Activated CD8-positive, alpha-beta memory T cell treated with anti-CD3 and anti-CD28 coated beads for 36 hours (primary cell): ENCODE data around the gene CORO7. TPM values are rescaled to one million over a fixed set of nuclear protein-coding genes. Genes with fewer than 3 reads are reported as not detected.
"Not testable (repeated sequence)": the region's sequence is repeated elsewhere in the genome, so short reads cannot be mapped to it uniquely, and the experiment has no call there.

ENCODE experiments used
- CTCF ChIA-PET: fragments of 350-600 bp; sonication (Branson Sonifier 250); formaldehyde crosslinking; loops from one replicate; lab custom pipeline; 2021; ENCODE audit warnings: antibody characterized with exemption; lab: Charles Lee
- POLR2A ChIA-PET: fragments of 350-600 bp; sonication (Branson Sonifier 250); formaldehyde crosslinking; loops from one replicate; lab custom pipeline; 2021; ENCODE audit warnings: antibody characterized with exemption; lab: Charles Lee
- total RNA-seq, 2 experiments: library from RNA; stranded (reverse); gene quantifications; one replicate each; pipeline ENCODE4 v1.2.3, GENCODE V29; 2021

Gene CORO7
- total RNA-seq, 2 experiments from 2014 or later: 80.2 to 86.3 TPM

DNA sequence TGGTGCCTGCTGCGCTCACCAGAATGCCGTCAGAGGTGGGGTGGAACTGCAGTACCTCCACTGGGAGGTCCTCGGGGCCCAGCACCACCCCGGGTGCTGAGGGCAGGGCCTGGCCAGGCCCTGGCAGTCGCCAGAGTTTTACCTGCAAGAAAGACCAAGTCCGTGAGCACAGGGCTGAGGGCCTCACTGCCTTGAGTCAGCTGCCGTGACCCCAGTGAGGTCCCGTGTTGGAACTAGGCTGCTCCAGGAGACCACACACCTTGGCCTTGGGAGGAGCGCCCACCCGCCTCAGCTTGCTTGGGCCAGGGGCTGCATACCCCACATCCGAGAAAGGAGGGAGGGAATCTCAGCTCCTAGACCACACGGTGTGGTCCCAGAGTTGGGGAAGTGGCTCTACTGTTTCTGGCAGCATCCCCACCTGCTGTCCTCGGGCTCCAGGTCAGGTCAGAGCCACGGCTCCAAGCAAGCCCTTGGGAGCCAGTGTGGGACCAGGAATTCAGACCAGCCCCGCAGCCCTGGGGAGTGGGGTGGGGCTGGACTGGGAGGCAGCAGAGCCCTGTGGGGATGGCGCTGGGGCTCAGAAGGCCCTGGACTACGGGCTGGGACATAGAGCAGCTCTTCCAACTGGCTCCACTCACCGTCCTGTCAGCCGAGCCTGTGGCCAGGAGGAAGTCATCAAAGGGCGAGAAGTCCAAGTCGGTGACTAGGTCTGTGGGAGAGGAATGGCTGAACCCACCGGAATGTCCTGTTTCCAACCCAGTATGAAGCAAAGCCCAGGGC, 8.7 kb downstream of the CORO7 start:
- ChIA-PET CTCF (interaction anchor here (0.5 kb wide), 1 partner anchor 10 kb away, joined by 3 read pairs; no protein-coding TSS in a partner anchor), POLR2A (no interaction called here)

DNA sequence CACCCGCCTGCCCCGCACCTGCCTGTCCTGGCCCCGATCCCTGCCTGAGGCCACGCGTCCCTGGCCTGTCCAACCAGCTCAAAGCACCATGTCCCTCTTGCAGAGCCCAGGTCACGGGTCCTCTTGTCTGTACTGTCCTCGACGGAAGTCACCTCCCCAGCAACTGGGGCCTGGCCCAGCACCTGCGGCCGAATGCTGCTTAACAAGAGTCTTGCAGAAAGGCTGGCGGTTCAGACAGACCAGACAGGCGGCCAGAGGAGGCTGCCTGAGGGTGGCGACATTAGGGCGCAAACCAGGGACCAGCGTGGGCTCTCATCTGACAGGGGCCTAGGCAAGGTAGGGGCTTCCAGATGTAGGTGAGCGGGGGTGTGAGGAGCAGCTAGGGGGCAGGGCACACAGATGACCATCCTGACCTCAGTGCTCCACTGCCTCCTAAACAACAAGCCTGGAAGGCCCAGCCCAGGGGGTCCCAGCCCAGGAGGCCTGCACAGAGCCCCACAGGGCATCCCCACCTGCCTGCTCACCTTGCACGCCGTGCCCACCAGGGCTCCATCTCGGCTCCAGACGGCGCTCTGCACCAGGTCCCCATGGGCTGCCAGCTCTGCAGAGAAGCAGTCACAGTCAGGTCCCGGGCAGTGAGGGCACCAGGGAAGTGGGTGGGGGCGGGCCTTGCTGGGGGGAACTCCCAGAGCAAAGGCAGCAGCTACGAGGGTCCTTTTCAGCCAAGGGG, 11.3 kb downstream of the CORO7 start:
- ChIA-PET CTCF (interaction anchor here (0.9 to 3.8 kb wide), 6 partner anchors 7 to 137 kb away, joined by 3 to 33 read pairs (median 3); no protein-coding TSS in a partner anchor), POLR2A (interaction anchor here (0.8 kb wide), 1 partner anchor 10 kb away, joined by 3 read pairs; no protein-coding TSS in a partner anchor)

DNA sequence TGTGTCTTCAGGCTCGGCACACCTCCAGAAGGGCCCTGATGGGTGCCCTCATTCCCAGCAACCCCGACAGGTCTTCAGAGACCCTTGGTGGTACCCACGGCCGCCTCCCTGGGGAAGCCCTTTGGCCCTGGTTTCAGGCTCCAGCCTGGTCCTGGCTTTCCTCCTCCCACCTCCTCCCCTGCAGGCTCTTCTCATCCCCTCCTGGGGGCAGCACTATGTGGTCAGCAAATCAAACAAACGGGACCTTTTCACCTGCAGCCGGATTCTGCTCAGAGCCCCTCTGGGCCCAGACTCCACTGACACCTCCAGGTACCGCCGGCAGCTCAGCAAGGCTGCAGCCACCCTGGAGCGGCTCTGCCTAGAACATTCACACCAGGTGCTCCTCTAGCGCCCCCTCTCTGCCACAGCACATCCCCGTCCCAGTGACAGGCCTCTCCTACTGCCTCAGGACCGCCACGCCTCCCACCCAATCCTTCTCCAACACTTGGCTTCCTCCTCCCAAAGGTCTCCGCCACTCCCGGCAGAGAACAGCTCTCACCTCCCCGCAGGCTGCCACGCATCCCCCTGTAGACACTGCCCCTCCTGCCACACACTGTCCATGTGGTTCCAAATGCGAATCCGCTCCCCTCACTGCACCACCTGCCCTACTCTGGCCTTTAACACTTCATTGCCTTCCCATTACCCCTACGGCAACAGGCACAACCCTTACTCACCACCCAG, 12.0 kb downstream of the CORO7 start:
- ChIA-PET CTCF (interaction anchor here (0.9 to 3.8 kb wide), 11 partner anchors 8 to 144 kb away, joined by 3 to 45 read pairs (median 3); partner anchors contain the start of gene CORO7), POLR2A (no interaction called here)

DNA sequence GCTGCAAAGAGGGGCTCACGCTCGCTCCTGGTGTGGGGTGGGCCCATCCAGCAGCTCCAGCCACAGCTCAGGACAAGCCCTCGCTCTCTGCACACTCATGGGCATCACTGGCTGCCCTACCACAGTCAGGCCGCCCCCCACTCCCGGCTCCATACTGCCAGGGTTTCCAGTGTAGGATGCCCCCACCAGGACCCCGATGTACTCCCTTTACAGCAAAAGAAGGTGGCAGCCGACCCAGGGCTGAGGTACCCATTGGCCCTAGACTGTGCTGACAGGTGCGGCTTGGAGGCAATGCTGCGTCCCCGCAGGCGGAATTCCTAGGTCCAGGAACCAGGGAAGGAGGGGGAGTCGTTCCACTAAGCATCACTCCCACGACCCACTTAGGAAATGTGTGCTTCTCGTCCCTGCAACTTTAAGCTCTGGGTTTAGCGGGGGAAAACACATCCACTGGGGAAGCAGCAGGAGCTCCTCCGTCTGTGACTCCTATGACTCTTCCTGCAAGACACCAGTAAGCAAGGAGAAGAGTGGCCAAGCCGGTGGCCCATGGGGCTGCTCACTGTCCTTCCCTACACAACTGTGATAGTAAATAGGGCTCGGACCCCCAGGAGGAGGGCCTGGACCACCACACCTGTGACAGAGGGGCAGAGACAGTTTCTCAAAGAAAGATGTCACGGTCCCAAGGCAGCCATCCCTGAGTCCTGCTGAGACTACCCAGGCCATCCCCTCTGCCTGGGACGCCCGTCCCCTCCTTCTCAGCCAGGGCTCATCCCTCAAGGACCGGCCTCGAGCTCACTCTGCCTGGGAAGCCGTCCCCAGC, 13.1 kb downstream of the CORO7 start:
- CTCF ChIA-PET: interaction anchor here (0.6 to 3.8 kb wide), 24 partner anchors 9 to 462 kb away, joined by 3 to 45 read pairs (median 4); partner anchors contain the start of genes CORO7 and PAM16

DNA sequence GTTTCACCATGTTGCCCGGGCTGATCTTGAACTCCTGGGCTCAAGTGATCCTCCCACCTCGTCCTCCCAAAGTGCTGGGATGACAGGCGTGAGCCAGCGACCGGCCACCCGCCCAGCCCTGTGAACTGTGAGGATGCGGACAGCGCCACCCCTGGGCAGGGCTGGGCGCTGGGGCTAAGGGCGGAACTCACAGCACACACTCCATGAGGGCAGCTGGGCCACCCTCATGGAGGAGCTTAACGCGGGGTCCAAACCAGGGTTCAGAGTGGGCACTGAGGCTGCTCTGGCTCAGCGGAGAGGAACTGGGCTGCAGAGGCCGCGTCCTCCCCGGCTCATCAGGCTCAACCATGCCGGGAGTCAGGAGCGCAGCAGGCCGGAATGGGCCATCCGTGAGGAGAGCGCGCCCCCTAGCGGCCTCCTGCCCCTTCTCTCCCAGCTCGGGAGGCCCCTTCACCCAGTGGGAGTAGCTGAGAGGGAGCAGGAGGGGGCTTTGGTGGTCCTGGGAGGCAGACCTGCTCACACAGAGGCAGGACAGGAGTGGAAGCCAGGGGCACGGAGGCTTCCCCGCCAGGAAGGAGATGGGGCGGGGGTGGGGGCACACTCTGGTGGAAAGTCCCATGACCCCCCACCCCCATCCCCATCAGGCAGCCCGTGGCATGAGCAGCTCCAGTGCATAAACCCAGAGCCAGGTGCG, 13.8 kb downstream of the CORO7 start:
- CTCF ChIA-PET: interaction anchor here (0.6 to 3.8 kb wide), 24 partner anchors 10 to 462 kb away, joined by 3 to 45 read pairs (median 4); partner anchors contain the start of genes CORO7, PAM16 and TFAP4

More for the DNA sequence above, 13.1 kb downstream of the CORO7 start:
- POLR2A ChIA-PET: interaction anchor here (0.6 kb wide), 2 partner anchors 102 to 596 kb away, joined by 3 to 4 read pairs; no protein-coding TSS in a partner anchor

DNA sequence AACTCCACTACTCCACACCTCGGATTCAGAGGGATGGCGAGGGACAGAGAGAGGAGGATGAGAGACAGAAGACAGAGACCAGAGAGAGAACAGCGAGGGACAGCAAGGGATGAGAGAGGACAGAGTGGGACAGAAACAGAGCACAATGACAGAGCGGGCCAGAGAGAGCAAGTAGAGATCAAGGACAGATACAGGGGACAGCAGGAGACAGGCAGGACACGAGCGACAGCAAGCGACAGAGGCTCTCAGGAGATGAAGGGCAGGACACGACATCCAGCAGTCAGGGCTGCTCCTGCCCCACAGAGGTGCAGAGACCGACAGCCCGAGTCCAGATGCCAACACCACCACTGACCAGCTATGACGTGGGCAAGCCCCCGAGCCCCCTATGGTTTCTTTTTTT, 14.9 kb downstream of the CORO7 start:
- CTCF ChIA-PET: interaction anchor here (1.2 to 3.8 kb wide), 10 partner anchors 10 to 128 kb away, joined by 3 to 45 read pairs (median 7); partner anchors contain the start of genes CORO7 and TFAP4
- POLR2A ChIA-PET: no interaction called here

More for the DNA sequence above, 13.8 kb downstream of the CORO7 start:
- POLR2A ChIA-PET: interaction anchor here (0.6 kb wide), 2 partner anchors 102 to 595 kb away, joined by 3 to 4 read pairs; no protein-coding TSS in a partner anchor

DNA sequence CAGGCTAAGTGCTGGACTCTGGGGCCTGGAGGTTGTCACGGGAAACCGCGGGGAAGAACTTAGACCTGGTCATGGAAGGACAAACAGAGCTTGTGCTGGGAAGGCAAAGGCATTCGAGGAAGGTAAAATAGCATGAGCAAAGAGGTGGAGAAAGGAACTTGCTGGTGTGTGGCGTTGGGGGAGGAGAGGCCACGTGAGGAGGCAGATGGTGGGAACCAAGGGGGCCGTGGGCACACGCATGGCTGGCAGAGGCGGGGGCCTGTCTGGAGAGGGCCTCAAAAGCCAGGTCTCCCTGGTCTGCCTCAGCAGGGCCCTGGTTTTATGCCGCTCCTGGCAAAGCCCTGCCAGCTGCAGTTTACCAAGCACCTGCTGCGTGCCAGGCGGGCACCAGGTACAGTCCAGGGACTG, 15.3 kb downstream of the CORO7 start:
- ChIA-PET CTCF (interaction anchor here (2.2 to 3.8 kb wide), 4 partner anchors 10 to 71 kb away, joined by 6 to 45 read pairs (median 18); partner anchors contain the start of gene CORO7), POLR2A (no interaction called here)

DNA sequence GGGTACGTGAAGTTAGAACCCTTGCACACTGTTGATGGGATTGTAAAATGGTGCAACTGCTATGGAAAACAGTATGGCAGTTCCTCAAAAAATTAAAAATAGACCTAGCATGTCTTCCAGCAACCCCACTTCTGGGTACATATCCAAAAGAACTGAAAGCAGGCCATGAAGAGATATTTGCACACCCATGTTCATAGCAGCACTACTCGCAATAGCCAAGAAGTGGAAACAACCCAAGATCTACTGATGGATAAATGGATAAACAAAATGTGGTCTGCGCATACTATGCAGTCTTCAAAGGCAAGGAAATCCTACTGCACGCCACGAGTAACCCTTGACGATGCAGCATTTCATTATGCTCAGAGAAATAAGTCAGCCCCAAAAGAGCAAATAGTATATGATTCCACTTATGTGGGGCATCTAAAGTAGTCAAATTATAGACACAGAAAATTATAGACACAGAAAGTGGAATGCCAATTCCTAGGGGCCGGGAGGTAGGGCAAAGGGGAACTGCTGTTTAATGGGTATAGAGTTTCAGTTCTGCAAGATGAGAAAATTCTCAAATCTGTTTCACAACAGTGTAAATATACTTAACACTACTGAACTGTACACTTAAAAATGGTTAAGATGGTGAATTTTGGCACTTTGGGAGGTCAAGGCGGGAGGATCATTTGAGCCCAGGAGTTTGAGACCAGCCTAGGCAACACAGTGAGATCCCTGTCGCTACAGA, 17.2 kb downstream of the CORO7 start:
- CTCF ChIA-PET: interaction anchor here (0.7 to 2.2 kb wide), 2 partner anchors 14 to 282 kb away, joined by 3 to 6 read pairs; no protein-coding TSS in a partner anchor
- POLR2A ChIA-PET: no interaction called here

DNA sequence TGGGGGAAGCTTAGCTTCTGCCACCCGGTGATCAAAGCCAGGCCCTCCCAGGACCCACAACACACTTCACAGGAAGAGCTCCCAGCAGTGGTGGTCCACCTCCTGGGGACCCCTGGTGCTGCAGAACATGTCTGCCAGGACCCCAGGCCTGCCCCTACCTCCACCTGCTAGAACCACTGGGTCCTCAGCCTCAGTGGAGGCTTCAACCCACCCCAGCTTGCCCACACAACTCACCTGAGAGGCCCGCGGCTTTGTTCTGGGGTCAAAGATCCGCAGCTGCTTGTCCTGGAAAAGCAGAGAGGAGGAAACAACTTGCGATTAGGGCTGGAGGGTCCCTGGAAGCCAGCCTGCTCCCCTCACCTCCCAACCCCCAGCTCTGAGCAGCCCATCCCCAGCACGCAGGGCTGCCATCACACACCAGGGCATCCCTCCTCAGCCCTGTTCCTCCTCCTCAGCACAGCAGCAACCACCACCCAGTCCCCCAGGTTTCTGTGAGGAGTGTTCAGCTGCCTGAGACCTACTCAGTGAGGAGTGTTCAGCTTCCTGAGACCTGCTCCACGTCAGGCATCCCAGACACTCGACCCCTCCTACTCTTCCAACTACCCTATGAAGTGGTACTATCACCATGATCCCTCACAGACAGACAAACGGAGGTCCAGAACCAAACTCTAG, 21.2 kb downstream of the CORO7 start:
- ChIA-PET CTCF (interaction anchor here (7.8 kb wide), 1 partner anchor 8 kb away, joined by 45 read pairs; no protein-coding TSS in a partner anchor), POLR2A (no interaction called here)

DNA sequence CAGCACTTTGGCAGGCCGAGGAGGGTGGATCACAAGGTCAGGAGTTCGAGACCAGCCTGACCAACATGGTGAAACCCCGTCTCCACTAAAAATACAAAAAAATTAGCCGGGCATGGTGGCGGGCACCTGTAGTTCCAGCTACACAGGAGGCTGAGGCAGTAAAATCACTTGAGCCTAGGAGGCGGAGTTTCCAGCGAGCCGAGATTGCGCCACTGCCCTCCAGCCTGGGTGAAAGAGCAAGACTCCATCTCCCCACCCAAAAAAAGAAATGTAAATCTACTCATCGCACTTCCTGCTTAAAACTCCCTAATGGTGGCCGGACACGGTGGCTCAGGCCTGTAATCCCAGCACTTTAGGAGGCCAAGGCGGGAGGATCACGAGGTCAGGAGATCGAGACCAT, 22.5 kb downstream of the CORO7 start:
- CTCF ChIA-PET: interaction anchor here (1.3 to 7.8 kb wide), 2 partner anchors 9 to 44 kb away, joined by 3 to 45 read pairs; no protein-coding TSS in a partner anchor

DNA sequence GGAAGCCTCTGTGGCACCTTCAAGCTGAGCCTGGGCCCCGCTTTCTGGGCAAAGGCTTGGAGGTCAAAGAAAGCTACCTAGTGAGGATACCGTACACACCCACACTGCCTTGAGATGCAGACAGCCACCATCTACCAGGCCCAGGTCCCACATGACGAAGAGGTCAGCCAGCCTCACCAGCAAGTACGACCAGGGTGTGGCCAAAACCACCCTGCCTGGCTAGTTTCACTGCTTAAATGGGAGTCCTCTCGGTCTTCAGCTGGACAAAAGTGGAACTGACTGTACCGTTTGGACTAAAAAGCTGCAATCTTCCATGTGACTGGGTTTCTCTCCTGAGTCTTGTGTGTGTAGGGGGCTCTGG, 23.2 kb downstream of the CORO7 start:
- POLR2A ChIA-PET: no interaction called here
- CTCF ChIA-PET: interaction anchor here (1.3 to 7.8 kb wide), 2 partner anchors 10 to 43 kb away, joined by 3 to 45 read pairs; no protein-coding TSS in a partner anchor

More for the DNA sequence above, 22.5 kb downstream of the CORO7 start:
- POLR2A ChIA-PET: not testable (repeated sequence)

DNA sequence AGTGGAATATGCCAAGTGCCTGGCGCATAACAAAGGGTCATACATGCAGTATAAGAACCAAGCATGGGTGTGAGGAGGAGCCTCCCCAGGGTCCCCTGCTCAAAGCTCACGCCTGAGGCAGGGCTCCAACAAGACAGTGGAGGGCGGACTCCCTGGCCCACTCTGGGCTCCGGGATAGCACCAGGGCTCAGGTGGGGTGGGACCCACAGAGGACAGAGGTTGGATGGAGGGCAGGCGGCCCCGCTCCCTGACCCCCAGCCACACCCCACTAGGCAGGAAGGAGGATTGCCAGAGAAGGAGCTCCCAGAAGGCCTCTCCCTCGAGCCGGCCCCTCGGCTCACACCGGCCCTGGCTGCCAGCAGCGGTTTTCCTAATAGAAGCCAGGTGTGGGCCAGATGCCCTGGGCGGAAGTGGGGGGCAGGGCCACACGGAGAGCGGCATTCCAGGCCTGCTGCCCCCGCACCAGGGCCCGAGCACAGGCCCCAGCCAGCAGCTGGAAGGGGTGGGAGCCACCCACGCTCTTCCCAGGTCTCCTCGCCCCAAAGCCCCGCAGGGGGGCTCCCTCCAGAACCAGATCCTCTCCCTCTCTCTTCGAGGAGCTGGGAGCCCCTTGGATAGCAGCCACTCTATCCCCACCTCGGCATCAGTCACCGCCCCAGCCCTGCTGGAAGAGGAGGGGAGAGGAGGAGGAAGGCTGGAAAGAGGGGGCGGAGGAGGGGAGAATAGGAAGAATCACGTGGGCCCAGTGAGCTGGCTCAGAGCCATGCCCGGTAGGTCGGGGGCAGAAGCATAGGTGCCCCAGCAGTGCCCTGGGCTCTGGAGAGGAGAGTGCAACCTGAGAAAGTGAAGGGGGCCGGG, 23.8 kb downstream of the CORO7 start:
- CTCF ChIA-PET: interaction anchor here (0.6 to 7.8 kb wide), 3 partner anchors 10 to 43 kb away, joined by 3 to 45 read pairs (median 3); no protein-coding TSS in a partner anchor
- POLR2A ChIA-PET: no interaction called here

DNA sequence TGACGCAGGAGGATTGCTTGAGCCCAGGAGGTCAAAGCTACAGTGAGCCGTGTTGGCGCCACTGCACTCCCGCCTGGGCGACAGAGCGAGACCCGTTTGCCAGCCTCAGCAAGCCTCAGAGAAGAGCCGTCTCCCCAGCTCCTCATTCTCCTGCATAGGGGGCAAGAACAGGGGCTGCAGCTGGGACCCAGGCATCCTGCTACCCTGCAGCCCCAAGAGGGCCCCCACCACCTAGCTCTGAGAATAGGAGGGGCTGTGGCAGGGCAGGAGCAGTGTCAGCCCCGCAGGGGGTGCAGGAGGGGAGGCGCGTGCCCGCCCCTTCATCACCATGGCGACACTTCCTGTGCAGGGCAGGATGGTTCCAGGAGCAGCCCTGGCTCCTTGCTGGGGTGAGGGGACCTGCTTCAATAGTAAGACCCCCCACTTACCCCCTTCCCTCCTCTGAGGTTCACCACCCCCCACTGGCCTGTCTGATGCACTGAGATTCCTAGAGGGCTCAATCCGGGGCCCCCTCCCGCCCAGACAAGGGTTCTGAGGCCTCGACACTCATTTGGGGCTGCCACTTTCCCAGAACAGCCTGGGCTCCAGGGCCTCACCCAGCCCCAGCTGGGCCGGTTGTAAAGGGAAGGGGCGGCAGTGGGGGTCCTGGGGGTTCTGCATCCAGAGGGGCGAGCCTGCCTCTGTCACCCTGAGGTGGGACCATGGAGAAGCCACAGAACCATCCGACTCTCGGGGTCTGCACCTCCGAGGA, 24.6 kb downstream of the CORO7 start:
- ChIA-PET POLR2A (no interaction called here), CTCF (interaction anchor here (7.8 kb wide), 1 partner anchor 11 kb away, joined by 45 read pairs; no protein-coding TSS in a partner anchor)
